ENCODE data around the gene CHRM5.

GRCh38 chr15:33968224-33968623 lies at the start of gene CHRM5:
- no peak for TF ChIP-seq CTCF (IDR thresholded peaks at IDR 0.05; ENCODE audit: low read depth, low read length)
- no peak for TF ChIP-seq MYC (IDR thresholded peaks at IDR 0.05; ENCODE audit: low read depth, low read length)
- no peak for TF ChIP-seq POLR2A (IDR thresholded peaks at IDR 0.05; ENCODE audit: extremely low read depth, insufficient read length)
- no peak for TF ChIP-seq MAX (IDR thresholded peaks at IDR 0.05; ENCODE audit: low read depth, low read length)

Measured in NB4 (cell line).